ENCODE data around the gene SUZ12.

The SUZ12 gene

GRCh38 chr17:31997005-31997404 lies 60.2 kb downstream of the SUZ12 start:
- peak; percentile 42 for DNase-seq (ENCODE audit: low read depth)
- TF ChIP-seq CTCF (IDR thresholded peaks at IDR 0.05; ENCODE audit: insufficient read depth, low read depth, low read length, missing control alignments) = no peak
- no peak overlapping the region for H3K4me3 ChIP-seq (ENCODE audit: low read length)

GRCh38 chr17:32006957-32007462 lies 70.2 kb downstream of the SUZ12 start, which contains the start of gene LRRC37B:
TSS of gene LRRC37B (plus strand) at chr17:32007383. CDS start at chr17:32021393, 14,010 bp downstream.
- DNase-seq (ENCODE audit: low read depth) = peak; percentile 79
- peak within 1 kb of the TSS; percentile 63 for H3K4me3 ChIP-seq (ENCODE audit: low read length)
- TF ChIP-seq CTCF (IDR thresholded peaks at IDR 0.05; ENCODE audit: insufficient read depth, low read depth, low read length, missing control alignments) = peak; percentile 50

- peak; percentile 41 for DNase-seq (ENCODE audit: low read depth)
- peak overlapping the region; percentile 63 for H3K4me3 ChIP-seq (ENCODE audit: low read length)
- TF ChIP-seq CTCF (IDR thresholded peaks at IDR 0.05; ENCODE audit: insufficient read depth, low read depth, low read length, missing control alignments) = no peak
These were observed 70.9 kb downstream of the SUZ12 start for GRCh38 chr17:32007463-32008298.

- no peak for DNase-seq (ENCODE audit: low read depth)
- no peak for TF ChIP-seq CTCF (IDR thresholded peaks at IDR 0.05; ENCODE audit: insufficient read depth, low read depth, low read length, missing control alignments)
- peak overlapping the region; percentile 63 for H3K4me3 ChIP-seq (ENCODE audit: low read length)
These were observed 72.4 kb downstream of the SUZ12 start for GRCh38 chr17:32009262-32009542.

- no peak for DNase-seq (ENCODE audit: low read depth)
- TF ChIP-seq CTCF (IDR thresholded peaks at IDR 0.05; ENCODE audit: insufficient read depth, low read depth, low read length, missing control alignments) = no peak
- H3K4me3 ChIP-seq (ENCODE audit: low read length) = no peak overlapping the region
These were observed 73.3 kb downstream of the SUZ12 start for GRCh38 chr17:32010114-32010513.

GRCh38 chr17:32015245-32016013 lies 78.6 kb downstream of the SUZ12 start:
- TF ChIP-seq CTCF (IDR thresholded peaks at IDR 0.05; ENCODE audit: insufficient read depth, low read depth, low read length, missing control alignments) = no peak
- DNase-seq (ENCODE audit: low read depth) = peak; percentile 82
- H3K4me3 ChIP-seq (ENCODE audit: low read length) = no peak overlapping the region
